Esophagus (tissue), 2 donors: ENCODE data around the gene FAAP20. TPM values are rescaled to one million over a fixed set of nuclear protein-coding genes. Genes with fewer than 3 reads are reported as not detected.

Experiments used
- H3K27ac ChIP-seq, 2 donors: one replicate each; pipeline ENCODE4 v1.5.1; 2013; ENCODE audit warnings: low read depth in 2 of 2, mild to moderate bottlenecking in 2 of 2, inconsistent platforms in 1 of 2, low read length in 1 of 2, moderate library complexity in 1 of 2
- H3K27me3 ChIP-seq, 2 donors: one replicate each; pipeline ENCODE4 v1.6.1; 2013; ENCODE audit warnings: low read length in 2 of 2, control low read depth in 1 of 2, mild to moderate bottlenecking in 1 of 2; ENCODE audit not compliant: insufficient read depth in 2 of 2, control insufficient read depth in 1 of 2
- H3K36me3 ChIP-seq, 2 donors: one replicate each; pipeline ENCODE4 v1.6.1; 2013; ENCODE audit warnings: low read length in 1 of 2; ENCODE audit not compliant: control insufficient read depth in 2 of 2, insufficient read depth in 2 of 2
- H3K4me1 ChIP-seq, 2 donors: one replicate each; pipeline ENCODE4 v1.6.1; 2013; ENCODE audit warnings: low read length in 1 of 2; ENCODE audit not compliant: control insufficient read depth in 2 of 2, insufficient read depth in 2 of 2
- H3K4me3 ChIP-seq, 2 donors: one replicate each; pipeline ENCODE4 v1.5.1; 2013; ENCODE audit warnings: low read length in 2 of 2, mild to moderate bottlenecking in 2 of 2, low read depth in 1 of 2, moderate library complexity in 1 of 2
- H3K9me3 ChIP-seq, 2 donors: one replicate each; pipeline ENCODE4 v1.6.1; 2013; ENCODE audit warnings: mild to moderate bottlenecking in 2 of 2, low read depth in 1 of 2, low read length in 1 of 2, moderate library complexity in 1 of 2; ENCODE audit not compliant: control insufficient read depth in 2 of 2, insufficient read depth in 1 of 2
- WGBS, 2 donors: extraction: QIAGEN DNeasy Blood & Tissue Kit; methylation state at CpG; one replicate each; pipeline ENCODE4 v1.1.7; 2013; 5-methylcytosine and 5-hydroxymethylcytosine counted together
- polyA plus RNA-seq, 2 donors: library from polyadenylated mRNA; stranded (reverse); fragments of 200-250 nt; gene quantifications; one replicate each; pipeline ENCODE4 v1.2.3, GENCODE V29; 2013
- donor health status: healthy with polysubstance abuse.
- donor health status: Bipolar disorder and iron deficiency.

The FAAP20 gene
- polyA plus RNA-seq, 2 donors = 32.9 to 44.8 TPM

GRCh38 chr1:2180297-2181245 lies 14.0 kb downstream of the FAAP20 start:
- WGBS, 2 donors = 88 to 92% methylated on average over 58 of the region's 58 CpGs
- H3K36me3 ChIP-seq = peaks cover 4 to 53% of the 10 kb centered on the region in 2 donors
- H3K9me3 ChIP-seq = no peaks in the 10 kb centered on the region
- H3K27me3 ChIP-seq = no peaks in the 10 kb centered on the region
- no peak overlapping the region for H3K4me3 ChIP-seq
- H3K4me1 ChIP-seq = peaks cover 0 to 4% of the 10 kb centered on the region in 2 donors
- no peak overlapping the region for H3K27ac ChIP-seq

- Histone ChIP-seq H3K4me3 (no peak overlapping the region), H3K9me3 (no peaks in the 10 kb centered on the region), H3K4me1 (peaks cover 0 to 4% of the 10 kb centered on the region in 2 donors), H3K27me3 (no peaks in the 10 kb centered on the region), H3K27ac (no peak overlapping the region), H3K36me3 (peaks cover 0 to 44% of the 10 kb centered on the region in 2 donors)
- 73 to 75% methylated on average over 28 of the region's 28 CpGs for whole genome bisulfite sequencing, 2 donors
Observed at GRCh38 chr1:2179283-2180013, 15.1 kb downstream of the FAAP20 start.

DNA sequence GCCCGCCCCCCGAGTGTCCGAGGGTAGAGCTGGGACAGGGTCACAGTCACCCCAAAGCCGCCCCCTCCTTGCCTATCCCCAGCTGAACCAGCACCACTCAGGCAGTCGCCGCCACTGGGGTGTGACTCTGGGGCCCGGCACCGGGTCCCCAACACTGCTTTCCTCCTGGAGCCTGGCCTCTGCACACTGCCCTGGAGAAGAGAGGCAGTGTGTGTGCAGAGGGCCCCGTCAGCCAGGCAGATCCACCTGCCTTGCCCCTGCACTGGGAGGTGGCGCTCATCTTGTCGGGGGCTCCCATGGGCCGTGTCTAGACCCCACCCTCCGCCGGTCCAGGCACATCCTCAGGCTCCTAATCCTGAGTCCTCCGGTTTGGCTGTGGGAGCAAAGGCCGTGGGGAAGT lies 15.7 kb downstream of the FAAP20 start:
- H3K36me3 ChIP-seq = peaks cover 0 to 43% of the 10 kb centered on the region in 2 donors
- 87 to 88% methylated on average over 11 to 16 of the region's 16 CpGs for WGBS, 2 donors

GRCh38 chr1:2177946-2178538 lies 16.5 kb downstream of the FAAP20 start:
- 90% methylated on average over 17 to 18 of the region's 18 CpGs for WGBS, 2 donors

More for the DNA sequence above, 15.7 kb downstream of the FAAP20 start:
- Histone ChIP-seq H3K27ac (no peak overlapping the region), H3K9me3 (no peaks in the 10 kb centered on the region), H3K4me1 (peaks cover 3 to 4% of the 10 kb centered on the region in 2 donors), H3K4me3 (no peak overlapping the region), H3K27me3 (no peaks in the 10 kb centered on the region)

GRCh38 chr1:2177541-2177940 lies 17.0 kb downstream of the FAAP20 start:
- Histone ChIP-seq H3K9me3 (no peaks in the 10 kb centered on the region), H3K36me3 (peaks cover 0 to 45% of the 10 kb centered on the region in 2 donors), H3K4me3 (no peak overlapping the region), H3K27me3 (no peaks in the 10 kb centered on the region), H3K4me1 (peaks cover 4% of the 10 kb centered on the region in 2 donors), H3K27ac (no peak overlapping the region)
- 94 to 95% methylated on average over 21 of the region's 21 CpGs for WGBS, 2 donors

More at GRCh38 chr1:2177946-2178538, 16.5 kb downstream of the FAAP20 start:
- peaks cover 0 to 45% of the 10 kb centered on the region in 2 donors for H3K36me3 ChIP-seq
- no peak overlapping the region for H3K4me3 ChIP-seq
- no peaks in the 10 kb centered on the region for H3K27me3 ChIP-seq
- peaks cover 4% of the 10 kb centered on the region in 2 donors for H3K4me1 ChIP-seq
- no peak overlapping the region for H3K27ac ChIP-seq
- H3K9me3 ChIP-seq = no peaks in the 10 kb centered on the region

DNA sequence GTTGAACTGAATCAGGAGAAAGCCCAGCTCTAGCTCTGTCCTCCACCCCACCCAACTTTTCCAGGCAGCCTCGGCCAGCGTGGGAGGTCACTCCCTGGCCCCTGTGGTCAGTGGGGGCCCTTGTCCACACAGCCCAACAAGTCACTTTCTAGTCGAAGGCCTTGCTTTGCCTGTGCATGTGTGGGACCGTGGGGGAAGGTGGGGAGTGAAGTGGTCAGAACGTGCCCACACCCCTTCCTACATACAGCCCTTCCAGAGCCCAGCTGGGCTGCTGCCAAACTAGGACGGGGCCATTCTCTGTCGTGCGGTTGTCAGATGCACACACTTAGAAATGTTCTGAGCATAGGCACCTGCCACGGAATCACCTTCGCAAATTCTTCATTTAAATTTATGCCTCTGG lies 18.0 kb downstream of the FAAP20 start:
- H3K36me3 ChIP-seq = peaks cover 0 to 45% of the 10 kb centered on the region in 2 donors
- no peak overlapping the region for H3K27ac ChIP-seq
- H3K9me3 ChIP-seq = no peaks in the 10 kb centered on the region
- H3K27me3 ChIP-seq = no peaks in the 10 kb centered on the region
- H3K4me1 ChIP-seq = peaks cover 4% of the 10 kb centered on the region in 2 donors
- 79 to 88% methylated on average over 10 of the region's 10 CpGs for WGBS, 2 donors
- no peak overlapping the region for H3K4me3 ChIP-seq

- no peaks in the 10 kb centered on the region for H3K27me3 ChIP-seq
- peaks cover 0 to 45% of the 10 kb centered on the region in 2 donors for H3K36me3 ChIP-seq
- no peak overlapping the region for H3K27ac ChIP-seq
- H3K4me3 ChIP-seq = no peak overlapping the region
- H3K4me1 ChIP-seq = peaks cover 4% of the 10 kb centered on the region in 2 donors
- 93 to 94% methylated on average over 42 of the region's 42 CpGs for WGBS, 2 donors
- no peaks in the 10 kb centered on the region for H3K9me3 ChIP-seq
Observed at GRCh38 chr1:2175681-2176454, 18.7 kb downstream of the FAAP20 start.

GRCh38 chr1:2175055-2175414 lies 19.5 kb downstream of the FAAP20 start:
- Histone ChIP-seq H3K36me3 (peaks cover 0 to 39% of the 10 kb centered on the region in 2 donors), H3K27ac (peak overlapping the region in 1 of 2 donors; percentile 20), H3K4me3 (no peak overlapping the region), H3K9me3 (no peaks in the 10 kb centered on the region), H3K4me1 (peaks cover 4 to 6% of the 10 kb centered on the region in 2 donors), H3K27me3 (no peaks in the 10 kb centered on the region)
- WGBS, 2 donors = 73 to 78% methylated on average over 9 of the region's 9 CpGs
